Stimulated activated naive CD8-positive, alpha-beta T cell treated with anti-CD3 and anti-CD28 coated beads, Interleukin-15, amount 100 ng/mL, for 72 hours (primary cell): ENCODE data around the gene SLC30A1.

Experiments used
- ATAC-seq: fragments of 150-1000 bp; cut with Tn5 transposase; 2 replicates; pipeline ENCODE4 v1.10.0; 2021; ENCODE audit warnings: mild to moderate bottlenecking, moderate library complexity
- DNase-seq, 2 donors: peaks; one replicate each; pipeline ENCODE4 v3.0.0; 2021 to 2022
- H3K27ac Mint-ChIP-seq, 2 donors: one replicate each; pipeline ENCODE4 v1.8.0; 2022; ENCODE audit warnings: mild to moderate bottlenecking in 2 of 2, mixed read lengths in 2 of 2, moderate library complexity in 2 of 2
- H3K27me3 Mint-ChIP-seq: one replicate; pipeline ENCODE4 v1.8.0; 2022; ENCODE audit warnings: mixed read lengths
- H3K4me1 Mint-ChIP-seq: one replicate; pipeline ENCODE4 v1.8.0; 2022; ENCODE audit warnings: mild to moderate bottlenecking, mixed read lengths
- H3K4me3 Mint-ChIP-seq, 2 donors: one replicate each; pipeline ENCODE4 v1.8.0; 2022; ENCODE audit warnings: mild to moderate bottlenecking in 2 of 2, mixed read lengths in 2 of 2, moderate library complexity in 1 of 2
- H3K9me3 Mint-ChIP-seq, 2 donors: one replicate each; pipeline ENCODE4 v1.8.0; 2022; ENCODE audit warnings: mixed read lengths in 2 of 2

Gene SLC30A1

GRCh38 chr1:211530102-211530501 is 48.9 kb downstream of the SLC30A1 start:
- Mint-ChIP-seq H3K4me3 (no peak overlapping the region), H3K27me3 (no peaks in the 10 kb centered on the region), H3K4me1 (peaks cover 17% of the 10 kb centered on the region), H3K27ac (no peak overlapping the region), H3K9me3 (no peaks in the 10 kb centered on the region)
- DNase-seq (no peak), ATAC-seq (no peak)

GRCh38 chr1:211529453-211529852 is 49.5 kb downstream of the SLC30A1 start:
- Mint-ChIP-seq H3K4me1 (peaks cover 17% of the 10 kb centered on the region), H3K9me3 (no peaks in the 10 kb centered on the region), H3K4me3 (no peak overlapping the region), H3K27ac (no peak overlapping the region), H3K27me3 (no peaks in the 10 kb centered on the region)
- no peak for DNase-seq
- ATAC-seq, result no peak

DNA sequence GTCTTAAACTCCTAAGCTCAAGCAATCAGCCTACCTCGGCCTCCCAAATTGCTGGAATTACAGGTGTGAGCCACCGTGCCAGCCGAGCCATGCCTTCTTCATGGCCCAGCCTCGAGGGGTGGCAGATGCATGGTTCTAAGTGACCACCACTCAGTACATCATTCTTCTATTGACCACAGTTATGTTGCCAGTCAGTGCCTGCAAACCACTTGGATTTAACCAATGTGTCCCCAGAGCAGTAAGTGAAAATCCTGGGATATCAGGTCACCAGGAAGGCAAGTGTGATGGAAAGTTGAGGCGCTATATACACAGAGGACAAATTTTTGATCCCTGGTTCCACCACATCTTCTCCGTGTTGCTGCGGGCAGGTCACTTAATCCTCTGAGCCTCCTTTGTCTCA is 50.0 kb downstream of the SLC30A1 start:
- H3K27ac Mint-ChIP-seq, result no peak overlapping the region
- ATAC-seq (no peak), DNase-seq (no peak)
- peaks cover 17% of the 10 kb centered on the region for H3K4me1 Mint-ChIP-seq
- no peaks in the 10 kb centered on the region for H3K27me3 Mint-ChIP-seq
- H3K4me3 Mint-ChIP-seq, result no peak overlapping the region
- no peaks in the 10 kb centered on the region for H3K9me3 Mint-ChIP-seq

GRCh38 chr1:211527888-211528287 is 51.1 kb downstream of the SLC30A1 start:
- Mint-ChIP-seq H3K27me3 (no peaks in the 10 kb centered on the region), H3K9me3 (no peaks in the 10 kb centered on the region), H3K4me3 (no peak overlapping the region), H3K4me1 (peaks cover 17% of the 10 kb centered on the region), H3K27ac (no peak overlapping the region)
- no peak for ATAC-seq
- no peak for DNase-seq

DNA sequence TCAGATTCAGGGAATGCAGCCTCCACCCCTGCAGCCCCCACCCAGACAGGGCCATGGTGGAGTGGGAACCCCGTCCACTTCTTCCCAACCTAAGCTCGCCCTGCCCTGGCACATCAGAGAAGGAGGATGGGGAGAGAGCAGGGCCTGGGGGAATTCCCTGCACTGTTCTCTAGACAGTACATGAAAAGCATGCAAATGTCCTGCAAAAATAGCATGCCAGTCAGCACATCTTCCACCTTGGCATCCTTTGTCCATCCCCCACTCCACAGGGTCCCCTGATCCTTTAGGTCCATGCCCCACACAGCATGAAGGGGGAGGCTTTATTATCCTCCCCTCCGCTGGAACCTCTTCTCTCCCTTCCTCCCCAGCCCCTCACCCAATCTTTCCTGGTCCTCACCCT is 52.0 kb downstream of the SLC30A1 start:
- no peak for DNase-seq
- H3K4me1 Mint-ChIP-seq, result peaks cover 17% of the 10 kb centered on the region
- no peaks in the 10 kb centered on the region for H3K27me3 Mint-ChIP-seq
- H3K9me3 Mint-ChIP-seq, result no peaks in the 10 kb centered on the region
- H3K27ac Mint-ChIP-seq, result peak overlapping the region in 1 of 2 donors; percentile 91
- H3K4me3 Mint-ChIP-seq, result no peak overlapping the region
- ATAC-seq, result peak; percentile 73

- Mint-ChIP-seq H3K27ac (no peak overlapping the region), H3K27me3 (no peaks in the 10 kb centered on the region)
- ATAC-seq, result no peak
Observed at GRCh38 chr1:211526101-211526500, 52.9 kb downstream of the SLC30A1 start.

GRCh38 chr1:211525101-211525676 is 53.8 kb downstream of the SLC30A1 start:
- Mint-ChIP-seq H3K27ac (no peak overlapping the region), H3K9me3 (no peaks in the 10 kb centered on the region), H3K27me3 (no peaks in the 10 kb centered on the region), H3K4me1 (peaks cover 17% of the 10 kb centered on the region), H3K4me3 (no peak overlapping the region)
- ATAC-seq, result no peak
- no peak for DNase-seq

More at GRCh38 chr1:211526101-211526500, 52.9 kb downstream of the SLC30A1 start:
- no peak for DNase-seq
- Mint-ChIP-seq H3K9me3 (no peaks in the 10 kb centered on the region), H3K4me1 (peaks cover 17% of the 10 kb centered on the region), H3K4me3 (no peak overlapping the region)

- no peak overlapping the region for H3K27ac Mint-ChIP-seq
- no peak for ATAC-seq
- no peaks in the 10 kb centered on the region for H3K27me3 Mint-ChIP-seq
- no peaks in the 10 kb centered on the region for H3K9me3 Mint-ChIP-seq
- H3K4me1 Mint-ChIP-seq, result peaks cover 17% of the 10 kb centered on the region
- H3K4me3 Mint-ChIP-seq, result no peak overlapping the region
- no peak for DNase-seq
Observed at GRCh38 chr1:211524521-211524920, 54.4 kb downstream of the SLC30A1 start.

DNA sequence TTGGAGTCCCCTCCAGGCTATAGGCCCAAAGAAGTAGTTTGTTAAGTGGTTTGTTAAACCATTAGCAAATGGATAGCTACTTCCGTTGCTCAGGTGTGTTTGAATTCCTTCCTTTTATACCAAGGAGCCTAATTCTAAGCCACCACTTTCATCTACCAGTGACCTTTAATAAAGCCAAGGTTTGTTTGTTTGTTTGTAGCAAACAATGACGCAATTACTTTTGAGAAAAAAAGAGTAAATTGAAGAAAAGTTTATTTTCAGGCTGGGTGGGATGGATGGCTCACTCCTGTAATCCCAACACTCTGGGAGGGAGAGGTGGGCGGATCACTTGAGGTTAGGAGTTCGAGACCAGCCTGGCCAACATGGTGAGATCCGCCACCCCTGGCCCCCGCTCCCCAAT is 56.2 kb downstream of the SLC30A1 start:
- ATAC-seq (no peak), DNase-seq (no peak)
- Mint-ChIP-seq H3K9me3 (no peaks in the 10 kb centered on the region), H3K4me1 (peaks cover 22% of the 10 kb centered on the region), H3K4me3 (no peak overlapping the region), H3K27me3 (no peaks in the 10 kb centered on the region), H3K27ac (no peak overlapping the region)
